ENCODE data around the gene DHPS. TPM values are rescaled to one million over a fixed set of nuclear protein-coding genes. Genes with fewer than 3 reads are reported as not detected.

Gene DHPS
- total and polyA plus RNA-seq, 2 donors (not counting 3 experiments of a cell fraction or from before 2014, with no cell fraction given): 68.4 to 90.1 TPM

DNA sequence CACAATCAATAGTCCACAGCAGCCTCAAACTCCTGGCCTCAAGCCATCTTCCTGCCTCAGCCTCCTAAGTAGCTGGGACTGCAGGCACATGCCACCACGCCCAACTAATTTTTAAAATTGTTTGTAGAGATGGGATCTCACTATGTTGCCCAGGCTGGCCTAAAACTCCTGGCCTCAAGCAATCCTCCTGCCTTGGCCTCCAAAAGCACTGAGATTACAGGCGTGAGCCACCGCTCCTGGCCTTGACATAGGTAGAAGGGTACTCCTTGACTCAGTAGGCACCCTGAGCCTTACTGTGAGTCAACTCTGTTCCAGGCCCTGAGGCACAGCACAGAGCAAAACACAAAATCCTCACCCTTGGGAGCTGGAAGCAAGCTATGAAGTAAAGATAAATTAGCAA, 34.2 kb upstream of the DHPS start:
- no peaks in the 10 kb centered on the region for H3K9me1 ChIP-seq (replicated peaks; ENCODE audit: control insufficient read depth, extremely low read depth, insufficient read depth, low read length)
- no peak overlapping the region for H3K27ac ChIP-seq (ENCODE audit: insufficient read depth, low read depth, low read length)
- H3K9ac ChIP-seq (replicated peaks; ENCODE audit: extremely low read depth, insufficient read depth, low read length): no peak overlapping the region
- no peaks in the 10 kb centered on the region for H4K20me1 ChIP-seq (replicated peaks; ENCODE audit: control insufficient read depth, extremely low read depth, insufficient read depth, low read length)
- ChIA-PET POLR2A (no interaction called here), CTCF (interaction anchor here (0.6 to 3.1 kb wide), 5 partner anchors 19 to 82 kb away, joined by 3 to 28 read pairs (median 5); partner anchors contain the start of gene TRIR)
- TF ChIP-seq MYC (IDR thresholded peaks at IDR 0.05; ENCODE audit: low read depth, low read length) (no peak), GATA2 (IDR thresholded peaks at IDR 0.05; ENCODE audit: insufficient read depth, insufficient read length, low read depth, low read length) (no peak), EZH2 (IDR thresholded peaks at IDR 0.05; ENCODE audit: borderline replicate concordance, low read depth, low read length, severe bottlenecking) (no peak), FOS (IDR thresholded peaks at IDR 0.05; ENCODE audit: borderline replicate concordance, insufficient read depth, low read length) (no peak), POLR2A (IDR thresholded peaks at IDR 0.05; ENCODE audit: low read depth, low read length) (no peak), JUN (IDR thresholded peaks at IDR 0.05; ENCODE audit: borderline replicate concordance, insufficient read depth, insufficient read length, low read depth) (no peak), POLR2AphosphoS5 (IDR thresholded peaks at IDR 0.05; ENCODE audit: insufficient read depth, low read depth, low read length) (no peak)
- TF ChIP-seq, protein P1, sequence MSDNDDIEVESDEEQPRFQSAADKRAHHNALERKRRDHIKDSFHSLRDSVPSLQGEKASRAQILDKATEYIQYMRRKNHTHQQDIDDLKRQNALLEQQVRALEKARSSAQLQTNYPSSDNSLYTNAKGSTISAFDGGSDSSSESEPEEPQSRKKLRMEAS (IDR thresholded peaks at IDR 0.05; ENCODE audit: insufficient read depth, insufficient read length): no peak
- TF ChIP-seq, protein P2, sequence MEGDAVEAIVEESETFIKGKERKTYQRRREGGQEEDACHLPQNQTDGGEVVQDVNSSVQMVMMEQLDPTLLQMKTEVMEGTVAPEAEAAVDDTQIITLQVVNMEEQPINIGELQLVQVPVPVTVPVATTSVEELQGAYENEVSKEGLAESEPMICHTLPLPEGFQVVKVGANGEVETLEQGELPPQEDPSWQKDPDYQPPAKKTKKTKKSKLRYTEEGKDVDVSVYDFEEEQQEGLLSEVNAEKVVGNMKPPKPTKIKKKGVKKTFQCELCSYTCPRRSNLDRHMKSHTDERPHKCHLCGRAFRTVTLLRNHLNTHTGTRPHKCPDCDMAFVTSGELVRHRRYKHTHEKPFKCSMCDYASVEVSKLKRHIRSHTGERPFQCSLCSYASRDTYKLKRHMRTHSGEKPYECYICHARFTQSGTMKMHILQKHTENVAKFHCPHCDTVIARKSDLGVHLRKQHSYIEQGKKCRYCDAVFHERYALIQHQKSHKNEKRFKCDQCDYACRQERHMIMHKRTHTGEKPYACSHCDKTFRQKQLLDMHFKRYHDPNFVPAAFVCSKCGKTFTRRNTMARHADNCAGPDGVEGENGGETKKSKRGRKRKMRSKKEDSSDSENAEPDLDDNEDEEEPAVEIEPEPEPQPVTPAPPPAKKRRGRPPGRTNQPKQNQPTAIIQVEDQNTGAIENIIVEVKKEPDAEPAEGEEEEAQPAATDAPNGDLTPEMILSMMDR (IDR thresholded peaks at IDR 0.05; ENCODE audit: extremely low read depth in 1 of 2, insufficient read depth in 1 of 2, low read depth in 1 of 2, low read length in 2 of 2): no peak
- no peaks in the 10 kb centered on the region for H3K27me3 ChIP-seq (ENCODE audit: control insufficient read depth in 2 of 2, insufficient read depth in 2 of 2, low read length in 2 of 2)
- peaks cover 56% of the 10 kb centered on the region for H3K79me2 ChIP-seq (ENCODE audit: control insufficient read depth, insufficient read depth, low read length)
- H2AFZ ChIP-seq (ENCODE audit: low read depth, low read length): no peak overlapping the region
- dilution Hi-C loops (cut with MboI; ENCODE audit: extremely low pct_ligation_motif_present, low sequenced_read_pairs): no loop called here
- no TSS peak for BruUV-seq (replicated peaks)
- no peak overlapping the region for H3K4me3 ChIP-seq (replicated peaks in 1 of 3; ENCODE audit: insufficient read depth in 1 of 3, low read depth in 1 of 3, low read length in 3 of 3)
- H3K36me3 ChIP-seq (ENCODE audit: control insufficient read depth in 2 of 2, extremely low read depth in 1 of 2, insufficient read depth in 2 of 2, low read length in 2 of 2): peaks cover 22 to 38% of the 10 kb centered on the region in 2 experiments
- FAIRE-seq (no peak), DNase-seq (ENCODE audit: low read depth, low spot score) (no peak)
- H3K9me3 ChIP-seq (replicated peaks; ENCODE audit: control insufficient read depth, insufficient read depth, low read length): no peaks in the 10 kb centered on the region
- peaks cover 6% of the 10 kb centered on the region for H3K4me1 ChIP-seq (ENCODE audit: control insufficient read depth, extremely low read depth, insufficient read depth, low read length)
- no peak overlapping the region for H3K4me2 ChIP-seq (ENCODE audit: insufficient read depth, low read length)
- intact Hi-C loops (cut with micrococcal nuclease): loop anchor here (2.0 kb wide), 1 partner anchor 81 kb away; no protein-coding TSS in a partner anchor
